ENCODE data around the gene LST1.
"Not testable (repeated sequence)": the region's sequence is repeated elsewhere in the genome, so short reads cannot be mapped to it uniquely, and the experiment has no call there.

LST1 gene

GRCh38 chr6:31580807-31581433 is 5.2 kb upstream of the LST1 start:
- peak; percentile 81 to 91 (median 83) for DNase-seq (ENCODE audit: low read depth in 3 of 3)

- no peak for DNase-seq (ENCODE audit: low read depth in 3 of 3)
Measured at GRCh38 chr6:31581434-31582229, 4.4 kb upstream of the LST1 start.

GRCh38 chr6:31582230-31582643 is 3.8 kb upstream of the LST1 start, which contains the start of gene LTB:
Gene LTB, minus strand, starts transcription at chr6:31582424. Its CDS starts 7 bp downstream, at chr6:31582417.
- DNase-seq (ENCODE audit: low read depth in 3 of 3) = no peak

GRCh38 chr6:31585491-31585890 is 586 bp upstream of the LST1 start:
- no peak for DNase-seq (ENCODE audit: low read depth in 3 of 3)

- no peak for DNase-seq (ENCODE audit: low read depth in 3 of 3)
Measured at GRCh38 chr6:31586599-31587281, 663 bp downstream of the LST1 start.

GRCh38 chr6:31587791-31588777 is 2.0 kb downstream of the LST1 start:
- DNase-seq (ENCODE audit: low read depth in 3 of 3) = no peak

GRCh38 chr6:31588871-31589650 is 3.0 kb downstream of the LST1 start:
- DNase-seq (ENCODE audit: low read depth in 3 of 3) = no peak

- not testable (repeated sequence) for DNase-seq (ENCODE audit: low read depth in 3 of 3)
Measured at GRCh38 chr6:31590691-31591090, 4.6 kb downstream of the LST1 start.

- DNase-seq (ENCODE audit: low read depth in 3 of 3) = no peak
Measured at GRCh38 chr6:31592396-31592771, 6.3 kb downstream of the LST1 start.

GRCh38 chr6:31597006-31597405 is 10.9 kb downstream of the LST1 start:
- DNase-seq (ENCODE audit: low read depth in 3 of 3) = no peak

GRCh38 chr6:31607317-31607716 is 21.2 kb downstream of the LST1 start:
- DNase-seq (ENCODE audit: low read depth in 3 of 3) = no peak

- no peak for DNase-seq (ENCODE audit: low read depth in 3 of 3)
Measured at GRCh38 chr6:31609519-31610406, 23.7 kb downstream of the LST1 start.

- DNase-seq (ENCODE audit: low read depth in 3 of 3) = no peak
Measured at GRCh38 chr6:31610968-31611367, 24.9 kb downstream of the LST1 start.

- DNase-seq (ENCODE audit: low read depth in 3 of 3) = no peak
Measured at GRCh38 chr6:31614075-31614619, 28.1 kb downstream of the LST1 start.

- no peak for DNase-seq (ENCODE audit: low read depth in 3 of 3)
Measured at GRCh38 chr6:31614684-31615578, 28.9 kb downstream of the LST1 start, which contains the start of gene AIF1. Gene AIF1, plus strand, starts transcription at chr6:31615234. Its CDS starts 96 bp downstream, at chr6:31615330.

- no peak for DNase-seq (ENCODE audit: low read depth in 3 of 3)
Measured at GRCh38 chr6:31615748-31616147, 29.7 kb downstream of the LST1 start.

- no peak for DNase-seq (ENCODE audit: low read depth in 3 of 3)
Measured at GRCh38 chr6:31617010-31617409, 30.9 kb downstream of the LST1 start.
